Calu3 (cell line): Measurements from ENCODE around the gene KMT2E. TPM values are rescaled to one million over a fixed set of nuclear protein-coding genes. Genes with fewer than 3 reads are reported as not detected.

Experiments
- BruUV-seq: library from RNA; stranded (reverse); fragments of 400-500 nt; replicated peaks from 2 replicates; lab custom pipeline; 2021; lab: Mats Ljungman, UMichigan
- CTCF ChIA-PET: fragments of 300-600 bp; sonication (Branson Sonifier 250); formaldehyde crosslinking; loops from one replicate; lab custom pipeline; 2022; ENCODE audit warnings: antibody characterized with exemption; lab: Charles Lee
- DNase-seq: peaks from one replicate; pipeline ENCODE4 v3.0.0; 2022
- H3K27ac Mint-ChIP-seq: one replicate; pipeline ENCODE4 v1.8.0; 2022; ENCODE audit warnings: mixed read lengths; ENCODE audit not compliant: unreplicated experiment
- H3K27me3 Mint-ChIP-seq: one replicate; pipeline ENCODE4 v1.8.0; 2022; ENCODE audit warnings: mixed read lengths; ENCODE audit not compliant: unreplicated experiment
- H3K36me3 Mint-ChIP-seq: one replicate; pipeline ENCODE4 v1.8.0; 2022; ENCODE audit warnings: mild to moderate bottlenecking, moderate library complexity, mixed read lengths; ENCODE audit not compliant: insufficient read depth, unreplicated experiment
- H3K4me1 Mint-ChIP-seq: one replicate; pipeline ENCODE4 v1.8.0; 2022; ENCODE audit warnings: mild to moderate bottlenecking, low read depth, mixed read lengths; ENCODE audit not compliant: unreplicated experiment
- H3K4me3 Mint-ChIP-seq: one replicate; pipeline ENCODE4 v1.8.0; 2022; ENCODE audit warnings: mild to moderate bottlenecking, low read depth, moderate library complexity, mixed read lengths; ENCODE audit not compliant: unreplicated experiment
- H3K9me3 Mint-ChIP-seq: one replicate; pipeline ENCODE4 v1.8.0; 2022; ENCODE audit warnings: low read depth, mixed read lengths; ENCODE audit not compliant: unreplicated experiment
- CTCF ChIP-seq: fragments of 200-600 bp; IDR thresholded peaks from one replicate; pipeline ENCODE4 v1.8.0; 2022; ENCODE audit warnings: antibody characterized with exemption; ENCODE audit not compliant: unreplicated experiment
- intact Hi-C: fragments of 100-400 bp; cut with micrococcal nuclease; formaldehyde crosslinking; loops from one replicate; pipeline ENCODE4 v1.10.0; 2022; ENCODE audit not compliant: unreplicated experiment
- total RNA-seq: library from RNA; stranded (reverse); gene quantifications from 2 replicates; pipeline ENCODE4 v1.2.3, GENCODE V29; 2022

KMT2E gene
- total RNA-seq, 1 experiment from 2014 or later: 39.1 TPM

GRCh38 chr7:104967088-104967487 is 46.9 kb upstream of the KMT2E start:
- H3K4me3 Mint-ChIP-seq: no peak overlapping the region
- DNase-seq: no peak
- no peaks in the 10 kb centered on the region for H3K9me3 Mint-ChIP-seq
- no peaks in the 10 kb centered on the region for H3K36me3 Mint-ChIP-seq
- CTCF ChIA-PET: no interaction called here
- H3K27ac Mint-ChIP-seq: no peak overlapping the region
- H3K27me3 Mint-ChIP-seq: no peaks in the 10 kb centered on the region
- H3K4me1 Mint-ChIP-seq: no peaks in the 10 kb centered on the region
- no peak for TF ChIP-seq CTCF
- intact Hi-C loops: no loop called here
- no TSS peak for BruUV-seq

GRCh38 chr7:104967595-104967994 is 46.4 kb upstream of the KMT2E start:
- no TSS peak for BruUV-seq
- Mint-ChIP-seq H3K4me3 (no peak overlapping the region), H3K9me3 (no peaks in the 10 kb centered on the region), H3K27me3 (no peaks in the 10 kb centered on the region), H3K27ac (no peak overlapping the region), H3K36me3 (no peaks in the 10 kb centered on the region), H3K4me1 (no peaks in the 10 kb centered on the region)
- intact Hi-C loops: no loop called here
- CTCF ChIA-PET: no interaction called here
- DNase-seq: no peak
- TF ChIP-seq CTCF: no peak

GRCh38 chr7:104968648-104969047 is 45.4 kb upstream of the KMT2E start:
- Mint-ChIP-seq H3K27ac (no peak overlapping the region), H3K36me3 (no peaks in the 10 kb centered on the region), H3K4me1 (no peaks in the 10 kb centered on the region), H3K9me3 (no peaks in the 10 kb centered on the region), H3K27me3 (no peaks in the 10 kb centered on the region), H3K4me3 (no peak overlapping the region)
- intact Hi-C loops: no loop called here
- CTCF ChIA-PET: interaction anchor here (0.7 kb wide), 2 partner anchors 608 to 923 kb away, joined by 3 read pairs; no protein-coding TSS in a partner anchor
- no TSS peak for BruUV-seq
- no peak for DNase-seq
- TF ChIP-seq CTCF: no peak

- no peak overlapping the region for H3K27ac Mint-ChIP-seq
Measured at GRCh38 chr7:104969183-104969582, 44.8 kb upstream of the KMT2E start.

More at GRCh38 chr7:104969183-104969582, 44.8 kb upstream of the KMT2E start:
- H3K27me3 Mint-ChIP-seq: no peaks in the 10 kb centered on the region
- no peak overlapping the region for H3K4me3 Mint-ChIP-seq
- H3K9me3 Mint-ChIP-seq: no peaks in the 10 kb centered on the region
- BruUV-seq: no TSS peak
- H3K36me3 Mint-ChIP-seq: no peaks in the 10 kb centered on the region
- no peak for DNase-seq
- no peak for TF ChIP-seq CTCF
- intact Hi-C loops: no loop called here
- CTCF ChIA-PET: interaction anchor here (0.7 kb wide), 1 partner anchor 609 kb away, joined by 3 read pairs; no protein-coding TSS in a partner anchor
- H3K4me1 Mint-ChIP-seq: no peaks in the 10 kb centered on the region
